ENCODE results near the gene RPH3AL. TPM values are rescaled to one million over a fixed set of nuclear protein-coding genes. Genes with fewer than 3 reads are reported as not detected.

The RPH3AL gene
- total and polyA plus RNA-seq, 4 experiments from 2014 or later: 1.7 to 5.9 (median 4.0) TPM

- intact Hi-C loops (cut with micrococcal nuclease): loop anchor here (10.0 kb wide), 1 partner anchor 45 kb away; no protein-coding TSS in a partner anchor
- Histone ChIP-seq H3K9me3 (ENCODE audit: control insufficient read depth in 1 of 2, low read length in 2 of 2) (no peaks in the 10 kb centered on the region), H3K4me1 (ENCODE audit: insufficient read depth, low read length) (no peaks in the 10 kb centered on the region), H3K27me3 (ENCODE audit: insufficient read depth, low read length) (no peaks in the 10 kb centered on the region), H3K27ac (ENCODE audit: low read depth, low read length) (no peak overlapping the region), H3K4me3 (ENCODE audit: low read length in 2 of 2) (no peak overlapping the region), H3K36me3 (ENCODE audit: insufficient read depth, low read length) (no peaks in the 10 kb centered on the region)
- Mint-ChIP-seq H3K4me1 (peaks cover 5 to 32% (median 13%) of the 10 kb centered on the region in 4 donors), H3K27ac (peak overlapping the region in 3 of 7 donors; percentile 23 to 73 (median 68)), H3K4me3 (no peak overlapping the region), H3K9me3 (no peaks in the 10 kb centered on the region), H3K27me3 (peaks cover 0 to 2% of the 10 kb centered on the region in 2 donors), H3K36me3 (peaks cover 0 to 3% of the 10 kb centered on the region in 2 donors)
- DNase-seq: no peak
- POLR2A ChIA-PET (ENCODE audit: partially characterized antibody): no interaction called here
- CTCF ChIA-PET (ENCODE audit: partially characterized antibody): no interaction called here
Observed at GRCh38 chr17:379531-380465, 27.2 kb upstream of the RPH3AL start.

DNA sequence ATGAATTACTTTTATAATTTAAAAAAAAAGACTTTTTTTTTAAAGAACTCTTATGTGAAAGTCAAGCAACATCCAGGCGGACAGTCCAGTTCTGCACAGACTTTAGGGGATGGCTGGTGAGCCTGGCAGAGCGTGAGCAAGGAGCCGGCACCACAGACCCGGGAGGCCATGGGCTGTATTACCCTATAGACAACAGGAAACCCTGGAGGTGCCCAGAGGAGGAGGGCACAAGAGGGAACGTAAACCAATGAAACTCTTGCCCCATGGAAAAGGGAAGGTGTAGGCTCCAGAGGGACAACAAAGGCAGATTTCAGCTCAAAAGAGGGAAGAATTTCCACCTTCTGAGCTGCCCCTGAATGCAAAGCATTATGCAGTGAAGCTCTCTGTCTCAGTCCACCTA, 25.5 kb upstream of the RPH3AL start:
- no peak overlapping the region for H3K27ac Mint-ChIP-seq
- H3K4me1 Mint-ChIP-seq: peaks cover 5 to 17% (median 7%) of the 10 kb centered on the region in 4 donors
- no peaks in the 10 kb centered on the region for H3K36me3 ChIP-seq (ENCODE audit: insufficient read depth, low read length)
- H3K4me3 ChIP-seq (ENCODE audit: low read length in 2 of 2): no peak overlapping the region
- CTCF ChIA-PET (ENCODE audit: partially characterized antibody): no interaction called here
- no peaks in the 10 kb centered on the region for H3K4me1 ChIP-seq (ENCODE audit: insufficient read depth, low read length)
- H3K27me3 ChIP-seq (ENCODE audit: insufficient read depth, low read length): no peaks in the 10 kb centered on the region
- no peak for DNase-seq
- no peaks in the 10 kb centered on the region for H3K27me3 Mint-ChIP-seq
- peaks cover 0 to 3% of the 10 kb centered on the region in 2 donors for H3K36me3 Mint-ChIP-seq
- intact Hi-C loops (cut with micrococcal nuclease): no loop called here
- POLR2A ChIA-PET (ENCODE audit: partially characterized antibody): no interaction called here
- H3K4me3 Mint-ChIP-seq: no peak overlapping the region
- no peak overlapping the region for H3K27ac ChIP-seq (ENCODE audit: low read depth, low read length)
- no peaks in the 10 kb centered on the region for H3K9me3 ChIP-seq (ENCODE audit: control insufficient read depth in 1 of 2, low read length in 2 of 2)
- H3K9me3 Mint-ChIP-seq: no peaks in the 10 kb centered on the region

- CTCF ChIA-PET (ENCODE audit: partially characterized antibody): no interaction called here
- H3K4me1 ChIP-seq (ENCODE audit: insufficient read depth, low read length): no peaks in the 10 kb centered on the region
- H3K9me3 Mint-ChIP-seq: no peaks in the 10 kb centered on the region
- intact Hi-C loops (cut with micrococcal nuclease): no loop called here
- H3K36me3 Mint-ChIP-seq: peaks cover 0 to 3% of the 10 kb centered on the region in 2 donors
- no peaks in the 10 kb centered on the region for H3K36me3 ChIP-seq (ENCODE audit: insufficient read depth, low read length)
- no peaks in the 10 kb centered on the region for H3K9me3 ChIP-seq (ENCODE audit: control insufficient read depth in 1 of 2, low read length in 2 of 2)
- no peak for DNase-seq
- H3K27me3 ChIP-seq (ENCODE audit: insufficient read depth, low read length): no peaks in the 10 kb centered on the region
- H3K27ac Mint-ChIP-seq: peak overlapping the region in 1 of 7 donors; percentile 11
- no peak overlapping the region for H3K27ac ChIP-seq (ENCODE audit: low read depth, low read length)
- POLR2A ChIA-PET (ENCODE audit: partially characterized antibody): no interaction called here
- peaks cover 5 to 10% (median 7%) of the 10 kb centered on the region in 4 donors for H3K4me1 Mint-ChIP-seq
- no peak overlapping the region for H3K4me3 Mint-ChIP-seq
- H3K4me3 ChIP-seq (ENCODE audit: low read length in 2 of 2): no peak overlapping the region
- H3K27me3 Mint-ChIP-seq: no peaks in the 10 kb centered on the region
Observed at GRCh38 chr17:376936-377863, 24.6 kb upstream of the RPH3AL start.

- Mint-ChIP-seq H3K27ac (no peak overlapping the region), H3K4me1 (peaks cover 0 to 5% (median 2%) of the 10 kb centered on the region in 4 donors), H3K36me3 (peaks cover 0 to 5% of the 10 kb centered on the region in 2 donors), H3K9me3 (peaks cover 0 to under 1% (median 0%) of the 10 kb centered on the region in 8 donors), H3K27me3 (no peaks in the 10 kb centered on the region), H3K4me3 (no peak overlapping the region)
- Histone ChIP-seq H3K4me1 (ENCODE audit: insufficient read depth, low read length) (no peaks in the 10 kb centered on the region), H3K4me3 (ENCODE audit: low read length in 2 of 2) (no peak overlapping the region), H3K27ac (ENCODE audit: low read depth, low read length) (no peak overlapping the region), H3K27me3 (ENCODE audit: insufficient read depth, low read length) (no peaks in the 10 kb centered on the region), H3K36me3 (ENCODE audit: insufficient read depth, low read length) (no peaks in the 10 kb centered on the region), H3K9me3 (ENCODE audit: control insufficient read depth in 1 of 2, low read length in 2 of 2) (no peaks in the 10 kb centered on the region)
- ChIA-PET CTCF (ENCODE audit: partially characterized antibody) (interaction anchor here (0.6 kb wide), 1 partner anchor 39 kb away, joined by 3 read pairs; no protein-coding TSS in a partner anchor), POLR2A (ENCODE audit: partially characterized antibody) (no interaction called here)
- intact Hi-C loops (cut with micrococcal nuclease): no loop called here
- DNase-seq: no peak
Observed at GRCh38 chr17:373613-374230, 21.1 kb upstream of the RPH3AL start.

DNA sequence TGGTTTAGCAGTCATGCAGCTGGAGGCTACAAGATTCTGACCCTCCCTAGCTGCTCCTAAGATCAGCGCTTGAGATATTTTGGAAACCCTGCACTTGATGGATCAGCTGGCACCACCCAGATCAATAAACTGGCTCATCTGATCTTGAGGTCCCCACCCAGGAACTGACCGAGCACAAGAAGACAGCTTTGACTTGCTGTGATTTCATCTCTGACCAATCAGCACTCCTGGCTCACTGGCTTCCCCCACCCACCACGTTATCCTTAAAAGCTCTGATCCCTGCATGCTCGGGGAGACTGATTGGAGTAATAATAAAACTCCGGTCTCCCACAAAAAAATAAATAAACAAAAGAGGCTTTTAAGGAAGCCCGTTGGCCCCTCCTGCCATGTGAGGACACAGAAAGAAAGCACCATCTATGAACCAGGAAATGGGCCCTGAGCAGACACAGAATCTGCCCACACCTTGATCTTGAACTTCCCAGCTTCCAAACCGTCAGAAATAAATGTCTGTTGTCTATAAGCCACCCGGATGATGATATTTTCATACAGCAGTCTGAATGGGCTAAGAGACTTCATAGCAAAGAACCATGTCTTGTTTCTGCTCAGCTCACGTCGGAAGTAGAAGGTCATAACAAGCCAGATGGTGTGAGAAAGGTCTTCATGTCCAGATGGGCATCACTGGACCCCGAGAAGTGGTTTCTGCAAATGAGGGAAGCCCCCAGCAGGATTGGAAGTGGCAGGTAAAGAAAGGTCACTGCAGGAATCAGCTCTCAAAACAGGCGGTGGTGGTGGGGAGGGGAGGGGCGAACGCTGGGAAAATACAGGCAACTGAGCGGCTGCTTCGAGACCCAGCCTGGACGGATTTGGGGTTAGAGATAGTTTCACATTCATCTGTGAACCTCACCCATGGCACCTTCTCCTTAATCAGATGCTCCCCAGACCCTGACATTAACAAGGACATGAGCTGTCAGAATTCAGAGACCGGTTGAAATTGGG, 19.8 kb upstream of the RPH3AL start:
- Mint-ChIP-seq H3K36me3 (peaks cover 0 to 15% of the 10 kb centered on the region in 2 donors), H3K9me3 (peaks cover 0 to 4% (median 0%) of the 10 kb centered on the region in 8 donors), H3K4me1 (peaks cover 5 to 16% (median 6%) of the 10 kb centered on the region in 4 donors), H3K27me3 (no peaks in the 10 kb centered on the region), H3K4me3 (no peak overlapping the region), H3K27ac (no peak overlapping the region)
- Histone ChIP-seq H3K27me3 (ENCODE audit: insufficient read depth, low read length) (no peaks in the 10 kb centered on the region), H3K9me3 (ENCODE audit: control insufficient read depth in 1 of 2, low read length in 2 of 2) (no peaks in the 10 kb centered on the region), H3K4me3 (ENCODE audit: low read length in 2 of 2) (no peak overlapping the region), H3K36me3 (ENCODE audit: insufficient read depth, low read length) (no peaks in the 10 kb centered on the region), H3K4me1 (ENCODE audit: insufficient read depth, low read length) (no peaks in the 10 kb centered on the region), H3K27ac (ENCODE audit: low read depth, low read length) (no peak overlapping the region)
- ChIA-PET POLR2A (ENCODE audit: partially characterized antibody) (no interaction called here), CTCF (ENCODE audit: partially characterized antibody) (no interaction called here)
- intact Hi-C loops (cut with micrococcal nuclease): no loop called here
- DNase-seq: no peak

DNA sequence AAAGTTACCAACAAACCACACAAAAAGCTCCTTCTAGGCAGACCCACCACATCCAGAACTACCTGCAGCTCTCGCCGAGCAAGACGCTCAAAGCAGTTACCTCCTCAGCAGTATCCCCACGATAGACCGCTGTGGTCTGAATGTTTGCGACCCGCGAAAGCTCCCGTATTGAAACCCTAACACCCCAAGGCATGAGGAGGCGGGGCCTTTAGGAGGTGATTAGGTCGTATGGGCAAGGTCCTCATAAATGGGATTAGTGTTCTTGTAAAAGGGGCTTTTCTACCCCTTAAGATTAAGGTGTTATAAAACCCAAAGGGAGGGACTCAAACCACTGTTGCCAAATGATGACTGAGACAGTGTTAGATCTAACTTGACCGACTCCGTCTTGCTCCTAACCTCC, 19.0 kb upstream of the RPH3AL start:
- CTCF ChIA-PET (ENCODE audit: partially characterized antibody): no interaction called here
- no peak overlapping the region for H3K27ac Mint-ChIP-seq

More for the DNA sequence above, 19.0 kb upstream of the RPH3AL start:
- Histone ChIP-seq H3K36me3 (ENCODE audit: insufficient read depth, low read length) (no peaks in the 10 kb centered on the region), H3K27me3 (ENCODE audit: insufficient read depth, low read length) (no peaks in the 10 kb centered on the region), H3K9me3 (ENCODE audit: control insufficient read depth in 1 of 2, low read length in 2 of 2) (no peaks in the 10 kb centered on the region), H3K4me1 (ENCODE audit: insufficient read depth, low read length) (peaks cover 6% of the 10 kb centered on the region), H3K4me3 (ENCODE audit: low read length in 2 of 2) (no peak overlapping the region), H3K27ac (ENCODE audit: low read depth, low read length) (no peak overlapping the region)
- DNase-seq: no peak
- H3K36me3 Mint-ChIP-seq: peaks cover 0 to 15% of the 10 kb centered on the region in 2 donors
- H3K9me3 Mint-ChIP-seq: peaks cover 0 to 4% (median 0%) of the 10 kb centered on the region in 8 donors
- POLR2A ChIA-PET (ENCODE audit: partially characterized antibody): no interaction called here
- H3K4me3 Mint-ChIP-seq: no peak overlapping the region
- H3K4me1 Mint-ChIP-seq: peaks cover 7 to 24% (median 12%) of the 10 kb centered on the region in 4 donors
- intact Hi-C loops (cut with micrococcal nuclease): no loop called here
- H3K27me3 Mint-ChIP-seq: no peaks in the 10 kb centered on the region

Measured in CD4-positive, alpha-beta memory T cell (primary cell).